Trophoblast cell (in vitro differentiated cells and primary cell): ENCODE measurements around the gene EBF3.

Experiments used
- DNase-seq, 2 donors: peaks; one replicate each; pipeline ENCODE4 v3.0.0-alpha.2; 2016
- H2AFZ ChIP-seq: 2 replicates; pipeline ENCODE4 v1.6.1; 2013; ENCODE audit warnings: low read length, moderate library complexity, mild to moderate bottlenecking; ENCODE audit not compliant: insufficient read depth, poor library complexity
- H2AK5ac ChIP-seq: 2 replicates; pipeline ENCODE4 v1.6.1; 2013; ENCODE audit warnings: mild to moderate bottlenecking, low read length
- H2BK120ac ChIP-seq: 2 replicates; pipeline ENCODE4 v1.6.1; 2013; ENCODE audit warnings: low read length, mild to moderate bottlenecking, moderate library complexity; ENCODE audit not compliant: insufficient read depth, poor library complexity
- H2BK12ac ChIP-seq: 2 replicates; pipeline ENCODE4 v1.6.1; 2013; ENCODE audit warnings: mild to moderate bottlenecking, low read length, moderate library complexity
- H2BK5ac ChIP-seq: 2 replicates; pipeline ENCODE4 v1.6.1; 2013; ENCODE audit warnings: low read length, low read depth, moderate library complexity, mild to moderate bottlenecking; ENCODE audit not compliant: poor library complexity
- H3K14ac ChIP-seq: 2 replicates; pipeline ENCODE4 v1.6.1; 2013; ENCODE audit warnings: mild to moderate bottlenecking, low read length
- H3K18ac ChIP-seq: 2 replicates; pipeline ENCODE4 v1.6.1; 2013; ENCODE audit warnings: mild to moderate bottlenecking, low read length
- H3K23ac ChIP-seq: 2 replicates; pipeline ENCODE4 v1.6.1; 2013; ENCODE audit warnings: low read length
- H3K27ac ChIP-seq: 2 replicates; pipeline ENCODE4 v1.5.1; 2013; ENCODE audit warnings: low read depth, mild to moderate bottlenecking, inconsistent platforms, low read length, moderate library complexity
- H3K27me3 ChIP-seq: 2 replicates; pipeline ENCODE4 v1.6.1; 2013; ENCODE audit warnings: inconsistent platforms, mild to moderate bottlenecking, low read length, moderate library complexity; ENCODE audit not compliant: insufficient read depth
- H3K36me3 ChIP-seq, 2 experiments: 1 replicate in 1 of 2; 2 replicates in 1 of 2; pipeline ENCODE4 v1.6.1; 2013; ENCODE audit warnings: low read length in 2 of 2, mild to moderate bottlenecking in 2 of 2, moderate library complexity in 1 of 2; ENCODE audit not compliant: insufficient read depth in 2 of 2, control insufficient read depth in 1 of 2
- H3K4ac ChIP-seq: 2 replicates; pipeline ENCODE4 v1.6.1; 2013; ENCODE audit warnings: low read depth, mild to moderate bottlenecking, low read length, moderate library complexity
- H3K4me1 ChIP-seq, 2 experiments: 1 replicate in 1 of 2; 2 replicates in 1 of 2; pipeline ENCODE4 v1.6.1; 2013; ENCODE audit warnings: low read length in 2 of 2, mild to moderate bottlenecking in 2 of 2, moderate library complexity in 1 of 2; ENCODE audit not compliant: insufficient read depth in 2 of 2, control insufficient read depth in 1 of 2
- H3K4me2 ChIP-seq: 2 replicates; pipeline ENCODE4 v1.6.1; 2013; ENCODE audit warnings: inconsistent platforms, mild to moderate bottlenecking, low read length, moderate library complexity
- H3K4me3 ChIP-seq: 2 replicates; pipeline ENCODE4 v1.5.1; 2013; ENCODE audit warnings: mild to moderate bottlenecking, low read depth, low read length, inconsistent platforms
- H3K79me1 ChIP-seq: one replicate; pipeline ENCODE4 v1.6.1; 2013; ENCODE audit warnings: low read length
- H3K79me2 ChIP-seq: 2 replicates; pipeline ENCODE4 v1.6.1; 2013; ENCODE audit warnings: low read length, mild to moderate bottlenecking; ENCODE audit not compliant: control insufficient read depth, insufficient read depth, poor library complexity
- H3K9ac ChIP-seq: 2 replicates; pipeline ENCODE4 v1.6.1; 2013; ENCODE audit warnings: mild to moderate bottlenecking, low read length
- H3K9me3 ChIP-seq: 2 replicates; pipeline ENCODE4 v1.6.1; 2013; ENCODE audit warnings: low read depth, mild to moderate bottlenecking, control low read depth, inconsistent platforms, low read length; ENCODE audit not compliant: insufficient read depth
- H4K12ac ChIP-seq: 2 replicates; pipeline ENCODE4 v1.6.1; 2013; ENCODE audit warnings: low read depth, mild to moderate bottlenecking, low read length, moderate library complexity
- H4K8ac ChIP-seq: 2 replicates; pipeline ENCODE4 v1.6.1; 2013; ENCODE audit warnings: low read depth, mild to moderate bottlenecking, low read length, moderate library complexity
- H4K91ac ChIP-seq: one replicate; pipeline ENCODE4 v1.6.1; 2013; ENCODE audit warnings: low read depth, mild to moderate bottlenecking, low read length, moderate library complexity
- WGBS: extraction: QIAGEN DNeasy Blood & Tissue Kit; methylation state at CpG from one replicate; pipeline ENCODE4 v1.1.7; 2013; ENCODE audit warnings: missing lambda C conversion rate; ENCODE audit not compliant: insufficient read length, insufficient coverage; ENCODE audit errors: extremely low coverage; 5-methylcytosine and 5-hydroxymethylcytosine counted together

Gene EBF3

GRCh38 chr10:129812398-129812797, 151.7 kb downstream of the EBF3 start:
- no peak for DNase-seq
- no peak overlapping the region for H2AK5ac ChIP-seq
- H3K18ac ChIP-seq: no peak overlapping the region
- no peak overlapping the region for H3K23ac ChIP-seq
- H2BK12ac ChIP-seq: no peak overlapping the region
- no peak overlapping the region for H4K12ac ChIP-seq
- no peaks in the 10 kb centered on the region for H3K79me2 ChIP-seq
- no peak overlapping the region for H4K8ac ChIP-seq
- H3K27me3 ChIP-seq: no peaks in the 10 kb centered on the region
- H3K79me1 ChIP-seq: no peaks in the 10 kb centered on the region
- no peak overlapping the region for H2BK5ac ChIP-seq
- H3K4me2 ChIP-seq: no peak overlapping the region
- no peaks in the 10 kb centered on the region for H3K36me3 ChIP-seq
- no peak overlapping the region for H2AFZ ChIP-seq
- H3K14ac ChIP-seq: no peak overlapping the region
- H2BK120ac ChIP-seq: no peak overlapping the region
- no peak overlapping the region for H3K4ac ChIP-seq
- peaks cover 11% of the 10 kb centered on the region for H3K9me3 ChIP-seq
- no CpG with 5 or more reads among the region's 7 CpGs for WGBS
- H3K4me3 ChIP-seq: no peak overlapping the region
- H3K9ac ChIP-seq: no peak overlapping the region
- H3K27ac ChIP-seq: no peak overlapping the region
- H4K91ac ChIP-seq: no peak overlapping the region
- no peaks in the 10 kb centered on the region for H3K4me1 ChIP-seq

DNA sequence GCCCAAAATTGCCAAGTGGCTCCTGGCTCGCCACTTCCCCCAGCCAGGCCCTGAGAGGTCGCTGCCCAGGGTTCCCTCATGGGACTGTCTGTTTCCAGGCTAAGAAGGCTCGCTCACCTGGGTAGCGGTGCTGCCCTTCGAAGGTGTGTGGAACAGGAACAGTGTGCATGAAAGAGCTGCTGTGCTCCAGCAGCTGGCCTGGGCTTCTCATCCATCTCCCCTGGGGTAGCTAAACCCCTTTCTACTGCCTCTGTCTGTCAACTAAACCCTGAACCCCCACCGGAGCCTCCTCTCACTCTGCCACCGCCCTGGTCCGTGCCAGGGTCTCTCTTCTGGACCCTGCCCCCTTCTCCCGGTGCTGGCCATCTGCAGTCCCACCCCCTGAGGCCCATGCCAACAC, 152.9 kb downstream of the EBF3 start:
- no peaks in the 10 kb centered on the region for H3K4me1 ChIP-seq
- no peaks in the 10 kb centered on the region for H3K79me2 ChIP-seq
- H3K79me1 ChIP-seq: no peaks in the 10 kb centered on the region
- no peak overlapping the region for H2BK5ac ChIP-seq
- no peaks in the 10 kb centered on the region for H3K36me3 ChIP-seq
- H3K27ac ChIP-seq: no peak overlapping the region
- H3K9ac ChIP-seq: no peak overlapping the region
- H3K9me3 ChIP-seq: peaks cover 10% of the 10 kb centered on the region
- no peak overlapping the region for H2AFZ ChIP-seq
- H2AK5ac ChIP-seq: no peak overlapping the region
- no peak overlapping the region for H3K18ac ChIP-seq
- H4K8ac ChIP-seq: no peak overlapping the region
- H3K4ac ChIP-seq: no peak overlapping the region
- no peak overlapping the region for H4K12ac ChIP-seq
- no peak overlapping the region for H3K4me2 ChIP-seq
- H3K27me3 ChIP-seq: no peaks in the 10 kb centered on the region
- WGBS: no CpG with 5 or more reads among the region's 9 CpGs
- H3K4me3 ChIP-seq: no peak overlapping the region
- H3K14ac ChIP-seq: no peak overlapping the region
- no peak for DNase-seq
- no peak overlapping the region for H2BK12ac ChIP-seq
- H2BK120ac ChIP-seq: no peak overlapping the region
- H4K91ac ChIP-seq: no peak overlapping the region
- no peak overlapping the region for H3K23ac ChIP-seq

- Histone ChIP-seq H3K9ac (no peak overlapping the region), H3K79me2 (no peaks in the 10 kb centered on the region), H2AFZ (no peak overlapping the region), H3K4me3 (no peak overlapping the region), H2AK5ac (no peak overlapping the region), H2BK12ac (no peak overlapping the region), H3K27me3 (no peaks in the 10 kb centered on the region), H3K4ac (no peak overlapping the region), H4K12ac (no peak overlapping the region), H3K36me3 (no peaks in the 10 kb centered on the region), H3K79me1 (no peaks in the 10 kb centered on the region), H2BK5ac (no peak overlapping the region), H3K14ac (no peak overlapping the region), H2BK120ac (no peak overlapping the region), H3K4me1 (no peaks in the 10 kb centered on the region), H3K9me3 (peaks cover 12% of the 10 kb centered on the region), H3K23ac (no peak overlapping the region), H3K27ac (no peak overlapping the region), H3K4me2 (no peak overlapping the region), H4K91ac (no peak overlapping the region), H4K8ac (no peak overlapping the region), H3K18ac (no peak overlapping the region)
- WGBS: no CpG with 5 or more reads among the region's 13 CpGs
- DNase-seq: no peak
These were observed 154.2 kb downstream of the EBF3 start for GRCh38 chr10:129809841-129810240.

- H2BK12ac ChIP-seq: no peak overlapping the region
- H3K4me2 ChIP-seq: no peak overlapping the region
- H3K27me3 ChIP-seq: no peaks in the 10 kb centered on the region
- no peak overlapping the region for H3K4ac ChIP-seq
- H4K91ac ChIP-seq: no peak overlapping the region
- H3K4me3 ChIP-seq: no peak overlapping the region
- no peaks in the 10 kb centered on the region for H3K4me1 ChIP-seq
- no peak overlapping the region for H4K8ac ChIP-seq
- H3K23ac ChIP-seq: no peak overlapping the region
- no peak overlapping the region for H2BK120ac ChIP-seq
- H2BK5ac ChIP-seq: no peak overlapping the region
- no peak overlapping the region for H3K18ac ChIP-seq
- no peak for DNase-seq
- H3K27ac ChIP-seq: no peak overlapping the region
- H3K9me3 ChIP-seq: peaks cover 12% of the 10 kb centered on the region
- H2AFZ ChIP-seq: no peak overlapping the region
- no CpG with 5 or more reads among the region's 9 CpGs for WGBS
- no peak overlapping the region for H2AK5ac ChIP-seq
- H3K79me1 ChIP-seq: no peaks in the 10 kb centered on the region
- no peak overlapping the region for H3K9ac ChIP-seq
- H4K12ac ChIP-seq: no peak overlapping the region
- no peak overlapping the region for H3K14ac ChIP-seq
- H3K79me2 ChIP-seq: no peaks in the 10 kb centered on the region
- no peaks in the 10 kb centered on the region for H3K36me3 ChIP-seq
These were observed 154.6 kb downstream of the EBF3 start for GRCh38 chr10:129809431-129809830.
